Dendritic cell treated with granulocyte-macrophage colony-stimulating factor and Interleukin-4, amounts not matched to agents 40 ng/mL and 50 ng/mL, for 4 days (primary cell): Measurements from ENCODE around the gene EPB41.
"Not testable (repeated sequence)": the region's sequence is repeated elsewhere in the genome, so short reads cannot be mapped to it uniquely, and the experiment has no call there.

Experiments
- H3K27ac Mint-ChIP-seq: one replicate; pipeline ENCODE4 v1.8.0; 2022; ENCODE audit warnings: mild to moderate bottlenecking, mixed read lengths
- H3K27me3 Mint-ChIP-seq: one replicate; pipeline ENCODE4 v1.8.0; 2022; ENCODE audit warnings: mild to moderate bottlenecking, mixed read lengths
- H3K36me3 Mint-ChIP-seq: one replicate; pipeline ENCODE4 v1.8.0; 2022; ENCODE audit warnings: low read depth, mixed read lengths
- H3K4me1 Mint-ChIP-seq: one replicate; pipeline ENCODE4 v1.8.0; 2022; ENCODE audit warnings: low read depth, mixed read lengths
- H3K4me3 Mint-ChIP-seq: one replicate; pipeline ENCODE4 v1.8.0; 2022; ENCODE audit warnings: mild to moderate bottlenecking, moderate library complexity, mixed read lengths
- H3K9me3 Mint-ChIP-seq: one replicate; pipeline ENCODE4 v1.8.0; 2022; ENCODE audit warnings: mixed read lengths
- intact Hi-C: fragments of 100-400 bp; cut with micrococcal nuclease; formaldehyde crosslinking; loops from one replicate; pipeline ENCODE4 v1.15.0; 2022

EPB41 gene

GRCh38 chr1:29083317-29084195 lies 169.2 kb downstream of the EPB41 start:
- Mint-ChIP-seq H3K9me3 (no peaks in the 10 kb centered on the region), H3K4me1 (no peaks in the 10 kb centered on the region), H3K27me3 (no peaks in the 10 kb centered on the region), H3K27ac (no peak overlapping the region), H3K36me3 (peaks cover 25% of the 10 kb centered on the region), H3K4me3 (no peak overlapping the region)
- intact Hi-C loops: loop anchor here (1.0 kb wide), 1 partner anchor 19 kb away; no protein-coding TSS in a partner anchor

- intact Hi-C loops: loop anchor here (1.0 kb wide), 1 partner anchor 18 kb away; no protein-coding TSS in a partner anchor
- Mint-ChIP-seq H3K27ac (no peak overlapping the region), H3K4me1 (no peaks in the 10 kb centered on the region), H3K4me3 (no peak overlapping the region), H3K9me3 (no peaks in the 10 kb centered on the region), H3K36me3 (peaks cover 25% of the 10 kb centered on the region), H3K27me3 (no peaks in the 10 kb centered on the region)
These were observed 169.8 kb downstream of the EPB41 start for GRCh38 chr1:29084196-29084521.

GRCh38 chr1:29090937-29091618 lies 176.7 kb downstream of the EPB41 start:
- H3K27ac Mint-ChIP-seq: no peak overlapping the region
- intact Hi-C loops: no loop called here
- no peaks in the 10 kb centered on the region for H3K27me3 Mint-ChIP-seq
- H3K4me3 Mint-ChIP-seq: no peak overlapping the region
- no peaks in the 10 kb centered on the region for H3K4me1 Mint-ChIP-seq
- H3K9me3 Mint-ChIP-seq: no peaks in the 10 kb centered on the region
- peaks cover 40% of the 10 kb centered on the region for H3K36me3 Mint-ChIP-seq

GRCh38 chr1:29092704-29093103 lies 178.3 kb downstream of the EPB41 start:
- H3K27me3 Mint-ChIP-seq, H3K4me1 Mint-ChIP-seq, H3K4me3 Mint-ChIP-seq, H3K9me3 Mint-ChIP-seq, intact Hi-C loops, H3K27ac Mint-ChIP-seq: not testable (repeated sequence)
- peaks cover 50% of the 10 kb centered on the region for H3K36me3 Mint-ChIP-seq

- intact Hi-C loops: no loop called here
- Mint-ChIP-seq H3K36me3 (peaks cover 57% of the 10 kb centered on the region), H3K4me1 (no peaks in the 10 kb centered on the region), H3K9me3 (no peaks in the 10 kb centered on the region), H3K27ac (no peak overlapping the region), H3K4me3 (no peak overlapping the region), H3K27me3 (no peaks in the 10 kb centered on the region)
These were observed 180.1 kb downstream of the EPB41 start for GRCh38 chr1:29094433-29094832.

- no peaks in the 10 kb centered on the region for H3K9me3 Mint-ChIP-seq
- no peaks in the 10 kb centered on the region for H3K27me3 Mint-ChIP-seq
- H3K27ac Mint-ChIP-seq: no peak overlapping the region
- H3K4me3 Mint-ChIP-seq: no peak overlapping the region
- intact Hi-C loops: no loop called here
- no peaks in the 10 kb centered on the region for H3K4me1 Mint-ChIP-seq
- H3K36me3 Mint-ChIP-seq: peaks cover 57% of the 10 kb centered on the region
These were observed 180.6 kb downstream of the EPB41 start for GRCh38 chr1:29094954-29095353.

GRCh38 chr1:29096231-29096886 lies 182.0 kb downstream of the EPB41 start:
- no peaks in the 10 kb centered on the region for H3K27me3 Mint-ChIP-seq
- H3K36me3 Mint-ChIP-seq: peaks cover 60% of the 10 kb centered on the region
- no peaks in the 10 kb centered on the region for H3K4me1 Mint-ChIP-seq
- H3K4me3 Mint-ChIP-seq: no peak overlapping the region
- intact Hi-C loops: no loop called here
- H3K27ac Mint-ChIP-seq: no peak overlapping the region
- no peaks in the 10 kb centered on the region for H3K9me3 Mint-ChIP-seq

- Mint-ChIP-seq H3K36me3 (peaks cover 58% of the 10 kb centered on the region), H3K9me3 (no peaks in the 10 kb centered on the region)
These were observed 184.9 kb downstream of the EPB41 start for GRCh38 chr1:29099286-29099685.

GRCh38 chr1:29100487-29100886 lies 186.1 kb downstream of the EPB41 start:
- Mint-ChIP-seq H3K4me3 (no peak overlapping the region), H3K4me1 (no peaks in the 10 kb centered on the region), H3K36me3 (peaks cover 52% of the 10 kb centered on the region), H3K9me3 (no peaks in the 10 kb centered on the region), H3K27me3 (no peaks in the 10 kb centered on the region), H3K27ac (no peak overlapping the region)
- intact Hi-C loops: no loop called here

More at GRCh38 chr1:29099286-29099685, 184.9 kb downstream of the EPB41 start:
- Mint-ChIP-seq H3K4me3 (no peak overlapping the region), H3K27me3 (no peaks in the 10 kb centered on the region), H3K27ac (no peak overlapping the region), H3K4me1 (no peaks in the 10 kb centered on the region)
- intact Hi-C loops: no loop called here

GRCh38 chr1:29105822-29106221 lies 191.5 kb downstream of the EPB41 start:
- intact Hi-C loops: no loop called here
- Mint-ChIP-seq H3K27ac (no peak overlapping the region), H3K4me3 (no peak overlapping the region)

GRCh38 chr1:29108041-29108440 lies 193.7 kb downstream of the EPB41 start:
- peaks cover 44% of the 10 kb centered on the region for H3K36me3 Mint-ChIP-seq
- not testable (repeated sequence) for H3K27ac Mint-ChIP-seq

More at GRCh38 chr1:29105822-29106221, 191.5 kb downstream of the EPB41 start:
- Mint-ChIP-seq H3K36me3 (peaks cover 38% of the 10 kb centered on the region), H3K27me3 (no peaks in the 10 kb centered on the region), H3K4me1 (no peaks in the 10 kb centered on the region), H3K9me3 (no peaks in the 10 kb centered on the region)

GRCh38 chr1:29112705-29113412 lies 198.5 kb downstream of the EPB41 start:
- H3K4me3 Mint-ChIP-seq: no peak overlapping the region
- no peaks in the 10 kb centered on the region for H3K4me1 Mint-ChIP-seq
- no peaks in the 10 kb centered on the region for H3K9me3 Mint-ChIP-seq
- intact Hi-C loops: no loop called here
- no peak overlapping the region for H3K27ac Mint-ChIP-seq
- no peaks in the 10 kb centered on the region for H3K27me3 Mint-ChIP-seq
- H3K36me3 Mint-ChIP-seq: peaks cover 80% of the 10 kb centered on the region

More at GRCh38 chr1:29108041-29108440, 193.7 kb downstream of the EPB41 start:
- H3K27me3 Mint-ChIP-seq, H3K4me1 Mint-ChIP-seq, intact Hi-C loops, H3K9me3 Mint-ChIP-seq, H3K4me3 Mint-ChIP-seq: not testable (repeated sequence)

- H3K4me3 Mint-ChIP-seq: no peak overlapping the region
- no peak overlapping the region for H3K27ac Mint-ChIP-seq
- no peaks in the 10 kb centered on the region for H3K4me1 Mint-ChIP-seq
- intact Hi-C loops: no loop called here
- H3K36me3 Mint-ChIP-seq: peaks cover 83% of the 10 kb centered on the region
- no peaks in the 10 kb centered on the region for H3K27me3 Mint-ChIP-seq
- H3K9me3 Mint-ChIP-seq: no peaks in the 10 kb centered on the region
These were observed 199.2 kb downstream of the EPB41 start for GRCh38 chr1:29113413-29114117.
